ENCODE results near the gene MAP6.

Gene MAP6

GRCh38 chr11:75626889-75627529 lies 41.8 kb downstream of the MAP6 start:
- DNase-seq = no peak

- peak; percentile 63 for DNase-seq
These were observed 42.6 kb downstream of the MAP6 start for GRCh38 chr11:75625991-75626888.

GRCh38 chr11:75625021-75625420 lies 43.8 kb downstream of the MAP6 start:
- DNase-seq = peak; percentile 73

- no peak for DNase-seq
These were observed 52.6 kb downstream of the MAP6 start for GRCh38 chr11:75616281-75616680.

- DNase-seq = no peak
These were observed 53.1 kb downstream of the MAP6 start for GRCh38 chr11:75615751-75616150.

DNA sequence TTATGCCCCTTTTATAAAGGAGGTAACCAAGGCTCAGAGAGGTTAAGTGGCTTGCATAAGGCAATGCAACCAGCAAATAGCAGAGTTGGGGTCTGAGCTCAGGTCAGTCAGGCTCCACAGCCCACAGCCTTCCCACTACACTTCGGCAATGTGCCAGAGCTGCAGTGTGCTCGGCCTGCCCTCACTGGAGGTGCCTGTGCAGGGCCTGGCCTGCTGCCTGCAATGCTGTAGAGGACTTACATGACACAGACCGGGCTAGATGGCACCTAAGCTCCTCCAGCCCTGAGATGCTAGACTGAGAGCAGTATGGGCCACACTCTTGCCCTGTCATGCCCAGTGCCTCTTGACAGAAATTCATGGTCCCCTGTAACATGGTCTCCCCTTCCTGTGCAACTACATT lies 57.0 kb downstream of the MAP6 start:
- DNase-seq = no peak

DNA sequence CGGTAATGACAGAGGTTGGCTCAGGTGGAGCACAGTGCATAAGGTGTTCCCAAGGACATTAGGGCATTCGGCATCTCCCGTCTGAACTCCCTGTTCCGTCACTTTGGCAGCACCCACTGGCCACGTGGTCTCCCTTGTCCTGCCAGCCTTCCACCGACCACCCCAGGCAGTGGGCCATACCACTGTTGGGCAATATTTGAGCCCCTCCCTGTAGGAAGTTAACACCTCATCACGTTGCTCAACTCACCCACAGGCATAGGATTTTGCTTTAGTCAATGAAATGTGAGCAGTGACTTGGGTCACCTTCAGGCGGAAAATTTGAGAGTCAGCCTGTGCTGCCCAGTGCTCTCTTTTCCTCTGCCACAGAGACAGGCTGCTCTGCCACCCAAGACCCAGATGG lies 62.7 kb downstream of the MAP6 start:
- no peak for DNase-seq

- DNase-seq = no peak
These were observed 64.8 kb downstream of the MAP6 start for GRCh38 chr11:75603791-75604736.

GRCh38 chr11:75602951-75603350 lies 65.9 kb downstream of the MAP6 start:
- no peak for DNase-seq

DNA sequence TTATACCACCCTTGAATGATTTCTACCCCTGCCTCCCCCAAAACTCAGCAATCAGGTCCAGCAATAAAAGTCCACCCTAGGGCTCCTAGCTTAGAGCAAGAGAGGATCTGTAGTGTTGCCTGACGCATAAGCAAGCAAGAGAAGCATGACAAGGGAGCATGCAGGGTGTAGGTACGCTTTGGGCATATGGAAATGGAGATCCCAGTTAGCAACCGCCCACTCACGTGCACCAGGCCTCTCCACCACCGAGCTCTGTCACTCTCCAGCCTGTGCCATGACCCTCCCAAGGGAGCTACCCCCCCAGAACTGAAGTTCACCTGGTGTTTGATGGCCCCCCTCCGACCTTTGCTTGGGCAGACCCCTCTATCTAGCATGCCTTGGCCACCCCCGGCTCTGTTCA lies 67.3 kb downstream of the MAP6 start:
- DNase-seq = no peak

DNA sequence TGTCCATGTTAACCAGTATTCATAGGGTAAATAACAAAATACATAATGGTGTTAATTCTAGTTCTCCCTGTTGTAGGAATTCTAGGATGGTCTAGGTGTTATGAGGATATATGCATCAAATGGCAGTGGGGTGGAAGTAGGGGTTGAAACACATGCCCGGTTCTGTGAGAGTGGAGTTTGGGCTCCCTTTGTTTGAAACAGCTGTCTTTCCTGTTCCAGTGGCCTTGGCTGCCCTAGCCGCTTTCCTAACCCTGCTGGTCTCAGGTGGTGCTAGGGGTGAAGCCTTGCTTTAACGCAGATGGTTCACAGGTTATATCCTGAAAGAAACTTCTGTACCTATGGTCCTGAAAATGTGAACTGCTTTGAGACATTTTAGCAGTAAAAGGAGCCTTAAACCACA lies 68.5 kb downstream of the MAP6 start:
- no peak for DNase-seq

- no peak for DNase-seq
These were observed 69.9 kb downstream of the MAP6 start for GRCh38 chr11:75598900-75599299.

GRCh38 chr11:75598264-75598663 lies 70.6 kb downstream of the MAP6 start:
- DNase-seq = no peak

DNA sequence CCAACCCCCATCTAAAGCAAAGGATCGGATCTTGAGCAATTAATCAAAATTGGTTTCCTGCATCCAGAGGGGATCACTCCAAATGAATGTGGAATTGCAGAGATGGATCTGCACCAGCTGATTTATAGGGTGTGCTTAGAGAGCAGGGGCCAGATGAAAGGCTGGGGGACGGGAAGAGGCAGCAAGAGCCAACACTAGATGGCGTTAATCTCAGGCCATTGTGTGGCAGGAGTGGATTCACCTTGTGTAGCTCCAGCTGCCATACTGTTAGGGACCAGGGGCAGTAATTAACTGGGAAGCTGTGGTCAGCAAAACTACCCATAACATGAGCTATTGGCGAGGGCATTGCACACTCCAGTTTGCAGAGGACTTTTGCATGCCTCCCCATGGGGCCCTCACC lies 71.2 kb downstream of the MAP6 start:
- DNase-seq = no peak

- DNase-seq = no peak
These were observed 71.9 kb downstream of the MAP6 start for GRCh38 chr11:75596914-75597313.

DNA sequence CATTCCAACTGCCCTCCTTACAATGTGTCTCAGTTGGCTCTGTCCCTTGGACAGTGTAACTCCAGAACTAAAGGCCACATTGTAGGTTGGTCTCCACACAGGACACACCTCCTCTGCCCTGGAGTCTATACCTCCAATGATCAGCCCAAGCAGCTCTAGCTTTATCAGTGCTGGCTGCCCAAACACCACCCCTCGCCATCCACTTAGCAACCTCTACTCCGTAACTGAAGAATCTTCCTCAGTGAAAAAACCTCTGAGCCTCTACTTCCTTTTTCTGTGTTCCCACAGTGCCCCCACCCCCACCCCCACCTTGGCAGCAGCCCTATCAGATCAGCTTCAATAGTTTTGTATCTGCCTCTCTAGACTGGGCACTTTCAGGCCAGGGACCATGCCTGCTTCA lies 73.4 kb downstream of the MAP6 start:
- no peak for DNase-seq

DNA sequence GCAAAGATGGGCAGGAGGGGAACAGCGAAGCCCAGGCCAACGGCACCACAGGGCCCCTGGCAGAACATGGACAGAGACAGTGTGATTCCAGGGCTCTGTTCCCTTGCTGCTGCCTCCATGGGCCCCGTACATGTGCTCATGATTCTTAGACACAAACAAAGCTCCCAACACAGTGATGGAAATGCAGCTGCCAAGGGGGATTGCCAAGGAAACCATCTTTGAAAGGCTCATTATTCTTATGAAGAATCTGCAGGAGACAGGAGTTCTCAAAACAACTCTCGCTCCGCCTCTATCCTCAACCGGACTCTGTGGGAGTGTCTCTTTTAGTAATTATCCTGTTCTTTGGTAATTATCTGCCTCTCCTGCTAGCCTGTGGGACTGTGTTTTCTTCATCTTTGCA lies 74.6 kb downstream of the MAP6 start:
- no peak for DNase-seq

GRCh38 chr11:75593286-75593915 lies 75.4 kb downstream of the MAP6 start:
- peak; percentile 95 for DNase-seq

DNA sequence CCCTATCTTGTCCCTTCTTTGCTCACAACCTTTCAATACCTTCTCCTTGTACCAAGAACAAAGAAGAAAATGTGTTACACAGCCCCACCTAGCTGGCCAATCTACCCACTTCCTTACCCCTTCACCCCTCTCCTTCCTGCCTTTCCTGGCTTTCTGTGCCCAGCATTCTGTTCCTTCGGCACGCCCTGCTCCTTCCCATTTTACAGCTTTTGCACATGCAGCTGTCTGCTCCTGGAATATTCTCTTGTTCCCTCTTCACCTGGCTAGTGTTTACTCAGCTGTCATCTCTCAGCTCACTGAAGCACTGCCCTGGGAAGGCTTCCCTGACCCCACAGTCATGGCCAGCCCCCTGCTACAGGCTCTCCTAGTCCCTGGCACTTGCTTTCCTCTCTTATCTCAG lies 76.1 kb downstream of the MAP6 start:
- peak; percentile 93 for DNase-seq

DNA sequence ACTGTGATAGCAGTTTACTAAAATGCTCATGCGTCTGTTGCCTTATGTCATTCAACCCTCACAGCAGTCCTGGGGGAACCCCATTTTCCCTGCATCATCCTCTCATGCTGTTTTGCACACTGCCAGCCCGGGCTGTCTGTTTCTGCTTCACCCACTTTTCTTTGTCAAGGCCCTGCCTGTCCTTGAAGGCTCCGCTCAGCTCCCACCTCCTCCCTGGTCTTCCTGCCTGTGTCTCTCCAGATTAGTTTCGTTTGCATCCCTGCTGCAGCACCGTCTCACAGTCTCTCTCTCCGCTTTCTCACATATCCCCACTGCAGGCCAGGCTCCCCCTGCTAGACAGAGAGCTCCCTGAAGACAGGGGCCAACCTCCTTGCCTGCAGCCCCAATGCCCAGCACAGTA lies 76.9 kb downstream of the MAP6 start:
- no peak for DNase-seq

- DNase-seq = no peak
These were observed 77.5 kb downstream of the MAP6 start for GRCh38 chr11:75591371-75591770.

DNA sequence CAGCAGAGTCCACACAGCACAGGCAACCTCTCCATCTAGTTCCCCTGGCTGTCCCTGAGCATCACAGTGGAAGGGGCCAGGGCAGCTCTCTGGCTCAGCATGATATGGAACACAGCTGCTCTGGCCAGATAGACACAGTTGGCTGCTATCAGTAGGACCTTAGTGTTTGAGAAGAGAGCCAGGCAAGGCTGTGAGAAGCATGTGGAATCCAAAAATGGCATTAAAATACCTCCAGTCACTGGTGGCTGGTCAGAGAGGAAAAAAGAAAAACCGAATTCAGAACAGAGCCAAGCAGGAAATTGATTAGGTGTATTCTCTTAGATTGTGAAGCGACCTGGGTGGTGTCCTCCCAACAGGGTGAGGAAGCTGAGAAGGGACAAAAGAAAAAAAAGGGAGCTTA lies 78.9 kb downstream of the MAP6 start:
- peak; percentile 67 for DNase-seq

DNA sequence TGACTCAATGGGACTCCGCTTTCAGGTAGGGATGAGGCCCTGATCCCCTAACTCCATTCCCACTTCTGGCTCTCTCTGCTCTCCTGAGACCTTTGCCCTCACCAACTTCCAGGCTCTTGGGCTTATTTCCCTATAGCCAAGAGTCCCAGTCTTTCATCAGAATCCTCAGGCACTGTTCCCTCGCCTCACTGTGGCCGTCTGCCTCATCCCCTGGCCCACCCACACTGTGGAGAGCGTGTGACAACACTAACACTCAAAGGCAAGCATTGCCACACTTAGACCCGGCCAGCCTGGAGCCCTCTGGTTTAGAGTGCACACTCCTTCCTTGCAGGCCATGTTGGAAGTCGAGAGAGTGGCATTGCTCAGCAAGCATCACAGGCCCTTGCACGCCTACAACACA lies 79.8 kb downstream of the MAP6 start:
- DNase-seq = no peak
